SKM-1 (cell line): ENCODE data around the gene VPS13C.
"Not testable (repeated sequence)": the region's sequence is repeated elsewhere in the genome, so short reads cannot be mapped to it uniquely, and the experiment has no call there.

Source experiments
- DNase-seq: peaks from one replicate; lab custom pipeline; 2025; ENCODE audit not compliant: unreplicated experiment; lab: John Stamatoyannopoulos, UW

The VPS13C gene

GRCh38 chr15:62071711-62072308 lies 11.6 kb upstream of the VPS13C start:
- DNase-seq = no peak

- DNase-seq = no peak
Measured at GRCh38 chr15:62069551-62069950, 9.3 kb upstream of the VPS13C start.

- DNase-seq = no peak
Measured at GRCh38 chr15:62068810-62069167, 8.5 kb upstream of the VPS13C start.

- DNase-seq = no peak
Measured at GRCh38 chr15:62068071-62068809, 8.0 kb upstream of the VPS13C start.

- no peak for DNase-seq
Measured at GRCh38 chr15:62067448-62068044, 7.3 kb upstream of the VPS13C start.

GRCh38 chr15:62066663-62067447 lies 6.6 kb upstream of the VPS13C start, which contains the start of gene C2CD4A:
TSS of gene C2CD4A (plus strand) at chr15:62066977. CDS start at chr15:62067614, 637 bp downstream.
- no peak for DNase-seq

GRCh38 chr15:62063825-62064635 lies 3.8 kb upstream of the VPS13C start:
- DNase-seq = no peak

- no peak for DNase-seq
Measured at GRCh38 chr15:62060896-62061280, 641 bp upstream of the VPS13C start.

- DNase-seq = peak; percentile 64
Measured at GRCh38 chr15:62059816-62060112, 483 bp downstream of the VPS13C start.

- DNase-seq = no peak
Measured at GRCh38 chr15:62059108-62059815, 985 bp downstream of the VPS13C start.

GRCh38 chr15:62058327-62059028 lies 1.8 kb downstream of the VPS13C start:
- DNase-seq = no peak

GRCh38 chr15:62057341-62057980 lies 2.8 kb downstream of the VPS13C start:
- DNase-seq = no peak

GRCh38 chr15:62054979-62055378 lies 5.3 kb downstream of the VPS13C start:
- no peak for DNase-seq

GRCh38 chr15:62053439-62054085 lies 6.7 kb downstream of the VPS13C start:
- no peak for DNase-seq

- no peak for DNase-seq
Measured at GRCh38 chr15:62052713-62053112, 7.5 kb downstream of the VPS13C start.

GRCh38 chr15:62051166-62051565 lies 9.1 kb downstream of the VPS13C start:
- DNase-seq = no peak

- no peak for DNase-seq
Measured at GRCh38 chr15:62050115-62050514, 10.1 kb downstream of the VPS13C start.

- not testable (repeated sequence) for DNase-seq
Measured at GRCh38 chr15:62048254-62048653, 12.0 kb downstream of the VPS13C start.
